Measurements from ENCODE around the gene FARSA.

GRCh38 chr19:12973236-12973635, 39.7 kb upstream of the FARSA start:
- TF ChIP-seq CTCF (IDR thresholded peaks at IDR 0.05; ENCODE audit: insufficient read depth, low read depth, low read length) (no peak), EZH2 (IDR thresholded peaks at IDR 0.05; ENCODE audit: insufficient read depth, low read length) (no peak)

All from astrocyte (in vitro differentiated cells and primary cell).